ENCODE measurements around the gene COBL. TPM values are rescaled to one million over a fixed set of nuclear protein-coding genes. Genes with fewer than 3 reads are reported as not detected.
A peak's percentile ranks its signal among the peaks of the same experiment; 100 is the strongest.

The COBL gene
- total and polyA plus RNA-seq, 12 donors: 15.5 to 109 (median 87.8) TPM

- DNase-seq (no peak), ATAC-seq (no peak)
- no peaks in the 10 kb centered on the region for H3K9me3 ChIP-seq
- 93 to 94% methylated on average over 5 of the region's 5 CpGs for WGBS, 2 donors
- H3K27ac ChIP-seq: peak overlapping the region in 3 of 10 donors; percentile 38 to 79 (median 78)
- H3K27me3 ChIP-seq: peaks cover 0 to 47% (median 22%) of the 10 kb centered on the region in 7 donors
- H3K36me3 ChIP-seq: no peaks in the 10 kb centered on the region
- TF ChIP-seq CTCF (IDR thresholded peaks at IDR 0.05): no peak
- intact Hi-C loops (cut with DNase I): no loop called here
- peaks cover 0 to 39% (median 10%) of the 10 kb centered on the region in 9 donors for H3K4me1 ChIP-seq
- no peak overlapping the region for H3K4me3 ChIP-seq
Observed at GRCh38 chr7:51312951-51313737, 3.5 kb downstream of the COBL start.

- DNase-seq (no peak), ATAC-seq (no peak)
- H3K4me1 ChIP-seq: peaks cover 0 to 43% (median 15%) of the 10 kb centered on the region in 9 donors
- H3K36me3 ChIP-seq: no peaks in the 10 kb centered on the region
- intact Hi-C loops (cut with DNase I): no loop called here
- WGBS, 2 donors: 78 to 90% methylated on average over 3 of the region's 3 CpGs
- H3K27me3 ChIP-seq: peaks cover 0 to 29% (median 10%) of the 10 kb centered on the region in 7 donors
- H3K4me3 ChIP-seq: no peak overlapping the region
- no peaks in the 10 kb centered on the region for H3K9me3 ChIP-seq
- no peak overlapping the region for H3K27ac ChIP-seq
- no peak for TF ChIP-seq CTCF (IDR thresholded peaks at IDR 0.05)
Observed at GRCh38 chr7:51311166-51311565, 5.4 kb downstream of the COBL start.

GRCh38 chr7:51310131-51310583 is 6.5 kb downstream of the COBL start:
- intact Hi-C loops (cut with DNase I): no loop called here
- no peak for TF ChIP-seq CTCF (IDR thresholded peaks at IDR 0.05)
- Histone ChIP-seq H3K36me3 (no peaks in the 10 kb centered on the region), H3K4me1 (peaks cover 0 to 33% (median 15%) of the 10 kb centered on the region in 9 donors), H3K9me3 (no peaks in the 10 kb centered on the region), H3K27me3 (peaks cover 0 to 19% (median 0%) of the 10 kb centered on the region in 7 donors), H3K4me3 (no peak overlapping the region), H3K27ac (no peak overlapping the region)
- no peak for ATAC-seq
- DNase-seq: no peak
- WGBS, 2 donors: 84 to 89% methylated on average over 3 of the region's 3 CpGs

- H3K4me1 ChIP-seq: peaks cover 0 to 33% (median 10%) of the 10 kb centered on the region in 9 donors
- TF ChIP-seq CTCF (IDR thresholded peaks at IDR 0.05): no peak
- H3K9me3 ChIP-seq: no peaks in the 10 kb centered on the region
- no peak overlapping the region for H3K4me3 ChIP-seq
- WGBS, 2 donors: 75 to 76% methylated on average over 8 of the region's 8 CpGs
- H3K27me3 ChIP-seq: peaks cover 0 to 12% (median 0%) of the 10 kb centered on the region in 7 donors
- ATAC-seq: peak in 1 of 8 donors; percentile 36
- no peak overlapping the region for H3K27ac ChIP-seq
- H3K36me3 ChIP-seq: no peaks in the 10 kb centered on the region
- DNase-seq: no peak
- intact Hi-C loops (cut with DNase I): loop anchor here in 1 of 10 donors (5.0 kb wide), 1 partner anchor 47 kb away; no protein-coding TSS in a partner anchor
Observed at GRCh38 chr7:51309361-51310130, 7.1 kb downstream of the COBL start.

Data from heart right ventricle (tissue), 16 donors.